AML-193 (cell line): ENCODE measurements around the gene LRP2.
"Not testable (repeated sequence)": the region's sequence is repeated elsewhere in the genome, so short reads cannot be mapped to it uniquely, and the experiment has no call there.

Experiments used
- DNase-seq, 2 experiments: peaks; one replicate each; lab custom pipeline; 2025; lab: John Stamatoyannopoulos, UW

Gene LRP2

GRCh38 chr2:169348321-169349024, 13.9 kb downstream of the LRP2 start:
- no peak for DNase-seq

GRCh38 chr2:169345486-169346437, 16.6 kb downstream of the LRP2 start:
- no peak for DNase-seq

- no peak for DNase-seq
Measured at GRCh38 chr2:169344736-169345485, 17.4 kb downstream of the LRP2 start.

- DNase-seq = no peak
Measured at GRCh38 chr2:169343202-169343601, 19.1 kb downstream of the LRP2 start.

GRCh38 chr2:169339657-169340056, 22.7 kb downstream of the LRP2 start:
- no peak for DNase-seq

- DNase-seq = no peak
Measured at GRCh38 chr2:169336695-169337094, 25.6 kb downstream of the LRP2 start.

- DNase-seq = no peak
Measured at GRCh38 chr2:169330555-169331198, 31.7 kb downstream of the LRP2 start.

GRCh38 chr2:169329688-169330554, 32.4 kb downstream of the LRP2 start:
- no peak for DNase-seq

- no peak for DNase-seq
Measured at GRCh38 chr2:169328785-169329184, 33.5 kb downstream of the LRP2 start.

GRCh38 chr2:169327837-169328236, 34.5 kb downstream of the LRP2 start:
- DNase-seq = not testable (repeated sequence)

- not testable (repeated sequence) for DNase-seq
Measured at GRCh38 chr2:169325886-169326285, 36.4 kb downstream of the LRP2 start.

GRCh38 chr2:169324581-169325260, 37.6 kb downstream of the LRP2 start:
- DNase-seq = no peak

GRCh38 chr2:169323841-169324240, 38.5 kb downstream of the LRP2 start:
- no peak for DNase-seq

GRCh38 chr2:169320561-169320960, 41.8 kb downstream of the LRP2 start:
- no peak for DNase-seq

- DNase-seq = no peak
Measured at GRCh38 chr2:169315357-169315756, 47.0 kb downstream of the LRP2 start.

- DNase-seq = not testable (repeated sequence)
Measured at GRCh38 chr2:169308349-169308748, 54.0 kb downstream of the LRP2 start.

- not testable (repeated sequence) for DNase-seq
Measured at GRCh38 chr2:169304689-169305088, 57.6 kb downstream of the LRP2 start.

GRCh38 chr2:169303579-169304305, 58.6 kb downstream of the LRP2 start:
- DNase-seq = no peak

- DNase-seq = no peak
Measured at GRCh38 chr2:169302364-169302763, 60.0 kb downstream of the LRP2 start.
